Measurements from ENCODE around the gene SOCS6. TPM values are rescaled to one million over a fixed set of nuclear protein-coding genes. Genes with fewer than 3 reads are reported as not detected.

The SOCS6 gene
- total and polyA plus RNA-seq, 2 of the 13 experiments (the other 11 are each of a cell fraction or from before 2014, with no cell fraction given) = 18.6 to 38.3 TPM

GRCh38 chr18:70377317-70377799 is 88.5 kb downstream of the SOCS6 start (continued):
- TF ChIP-seq ZNF124 (CRISPR knock-in tag; IDR thresholded peaks at IDR 0.05) (no peak; the same call in none of the 2 replicates), SP140L (CRISPR knock-in tag; IDR thresholded peaks at IDR 0.05; ENCODE audit: borderline replicate concordance) (no peak; the same call in 1 of the 2 replicates), SKIL (CRISPR knock-in tag; IDR thresholded peaks at IDR 0.05; ENCODE audit: borderline replicate concordance) (0 out of 2 replicates have a peak, but pooled peaks have one; percentile 10), STAG1 (CRISPR knock-in tag; IDR thresholded peaks at IDR 0.05) (peak; percentile 22), ZNF619 (CRISPR knock-in tag; IDR thresholded peaks at IDR 0.05) (no peak), ZBTB14 (CRISPR knock-in tag; IDR thresholded peaks at IDR 0.05) (no peak), CC2D1A (CRISPR knock-in tag; IDR thresholded peaks at IDR 0.05) (no peak), ZNF609 (CRISPR knock-in tag; IDR thresholded peaks at IDR 0.05; ENCODE audit: borderline replicate concordance) (peak; percentile 57; the same call in 1 of the 2 replicates), PITX1 (CRISPR knock-in tag; IDR thresholded peaks at IDR 0.05) (no peak; the same call in 1 of the 2 replicates), ZNF567 (CRISPR knock-in tag; IDR thresholded peaks at IDR 0.05; ENCODE audit: borderline replicate concordance) (no peak; the same call in 1 of the 2 replicates), REST (IDR thresholded peaks at IDR 0.05; ENCODE audit: borderline replicate concordance in 1 of 2, low read depth in 1 of 2, low read length in 2 of 2) (no peak; a peak in 1 of 4 replicates), HDAC1 (CRISPR knock-in tag; IDR thresholded peaks at IDR 0.05) (peak; percentile 33; the same call in 1 of the 2 replicates), RCOR2 (CRISPR knock-in tag; IDR thresholded peaks at IDR 0.05) (peak; percentile 22; the same call in 1 of the 2 replicates), ZNF816 (CRISPR knock-in tag; IDR thresholded peaks at IDR 0.05; ENCODE audit: borderline replicate concordance) (no peak), FOXP4 (CRISPR knock-in tag; IDR thresholded peaks at IDR 0.05) (no peak)

Measured in HepG2 (cell line).